Spinal cord (tissue), 10 donors: ENCODE results near the gene SOCS7. TPM values are rescaled to one million over a fixed set of nuclear protein-coding genes. Genes with fewer than 3 reads are reported as not detected.
A peak's percentile ranks its signal among the peaks of the same experiment; 100 is the strongest.

ENCODE experiments used
- DNase-seq, 6 donors: peaks; one replicate each; pipeline versions ENCODE4 v3.0.0 to v3.0.0-alpha.2; 2013 to 2015; ENCODE audit warnings: low spot score in 6 of 6, low read depth in 4 of 6
- H3K27ac ChIP-seq: one replicate; pipeline ENCODE4 v1.5.1; 2013; ENCODE audit warnings: low read depth, low read length, control low read depth
- H3K27me3 ChIP-seq: one replicate; pipeline ENCODE4 v1.6.1; 2013; ENCODE audit warnings: low read length; ENCODE audit not compliant: control insufficient read depth, insufficient read depth
- H3K36me3 ChIP-seq: one replicate; pipeline ENCODE4 v1.6.1; 2013; ENCODE audit warnings: low read length; ENCODE audit not compliant: control insufficient read depth, insufficient read depth
- H3K4me1 ChIP-seq: one replicate; pipeline ENCODE4 v1.6.1; 2013; ENCODE audit warnings: low read length; ENCODE audit not compliant: control insufficient read depth, insufficient read depth
- H3K4me3 ChIP-seq: one replicate; pipeline ENCODE4 v1.5.1; 2013; ENCODE audit warnings: low read depth, low read length, control low read depth
- H3K9me3 ChIP-seq: one replicate; pipeline ENCODE4 v1.6.1; 2013; ENCODE audit warnings: low read length; ENCODE audit not compliant: control insufficient read depth, insufficient read depth
- WGBS: methylation state at CpG from one replicate; pipeline ENCODE4 v1.1.5; 2013; ENCODE audit warnings: missing lambda C conversion rate; ENCODE audit not compliant: insufficient coverage; 5-methylcytosine and 5-hydroxymethylcytosine counted together
- polyA plus RNA-seq, 2 donors: library from polyadenylated mRNA; unstranded; fragments of 120-200 nt; gene quantifications; one replicate each; pipeline ENCODE4 v1.2.1, GENCODE V29; 2013; ENCODE audit not compliant: insufficient read length in 2 of 2
- total RNA-seq, 2 donors: library from RNA; depleted of rRNA in 1 of 2; stranded (reverse); fragments of 120-200 nt in 1 of 2; fragments of >200 nt in 1 of 2; gene quantifications; one replicate each; pipeline versions ENCODE4 v1.2.3 to v1.2.4, GENCODE V29; 2013 to 2014
- donor health status: healthy.

SOCS7 gene
- total and polyA plus RNA-seq, 4 donors, result 22.2 to 33.4 (median 28.7) TPM

GRCh38 chr17:38358586-38359513, 7.2 kb downstream of the SOCS7 start:
- H3K36me3 ChIP-seq, result peaks cover 9% of the 10 kb centered on the region
- WGBS, result 46% methylated on average over 6 of the region's 9 CpGs
- no peaks in the 10 kb centered on the region for H3K9me3 ChIP-seq
- peaks cover 21% of the 10 kb centered on the region for H3K4me1 ChIP-seq
- H3K4me3 ChIP-seq, result no peak overlapping the region
- no peak overlapping the region for H3K27ac ChIP-seq
- no peaks in the 10 kb centered on the region for H3K27me3 ChIP-seq
- DNase-seq, result peak in 2 of 6 donors; percentile 44 to 78

GRCh38 chr17:38361694-38362465, 10.2 kb downstream of the SOCS7 start:
- no peak for DNase-seq
- H3K27ac ChIP-seq, result no peak overlapping the region
- H3K4me3 ChIP-seq, result no peak overlapping the region
- 69% methylated on average over 2 of the region's 5 CpGs for WGBS
- H3K36me3 ChIP-seq, result peaks cover 30% of the 10 kb centered on the region
- no peaks in the 10 kb centered on the region for H3K9me3 ChIP-seq
- peaks cover 10% of the 10 kb centered on the region for H3K4me1 ChIP-seq
- no peaks in the 10 kb centered on the region for H3K27me3 ChIP-seq

- DNase-seq, result no peak
- Histone ChIP-seq H3K9me3 (no peaks in the 10 kb centered on the region), H3K27me3 (no peaks in the 10 kb centered on the region), H3K27ac (no peak overlapping the region), H3K4me1 (peaks cover 4% of the 10 kb centered on the region), H3K36me3 (peaks cover 41% of the 10 kb centered on the region), H3K4me3 (no peak overlapping the region)
- 97% methylated on average over 4 of the region's 5 CpGs for whole genome bisulfite sequencing
Measured at GRCh38 chr17:38363016-38363415, 11.4 kb downstream of the SOCS7 start.

- no peaks in the 10 kb centered on the region for H3K4me1 ChIP-seq
- no peak for DNase-seq
- H3K4me3 ChIP-seq, result no peak overlapping the region
- H3K27me3 ChIP-seq, result no peaks in the 10 kb centered on the region
- H3K27ac ChIP-seq, result no peak overlapping the region
- WGBS, result no CpG with 5 or more reads among the region's 8 CpGs
- H3K36me3 ChIP-seq, result peaks cover 52% of the 10 kb centered on the region
- H3K9me3 ChIP-seq, result no peaks in the 10 kb centered on the region
Measured at GRCh38 chr17:38364741-38365140, 13.1 kb downstream of the SOCS7 start.

- Histone ChIP-seq H3K27me3 (no peaks in the 10 kb centered on the region), H3K9me3 (no peaks in the 10 kb centered on the region), H3K36me3 (peaks cover 73% of the 10 kb centered on the region), H3K4me3 (no peak overlapping the region), H3K27ac (no peak overlapping the region), H3K4me1 (no peaks in the 10 kb centered on the region)
- DNase-seq, result no peak
- WGBS, result no CpG with 5 or more reads among the region's 8 CpGs
Measured at GRCh38 chr17:38369124-38369886, 17.7 kb downstream of the SOCS7 start.

- no peaks in the 10 kb centered on the region for H3K4me1 ChIP-seq
- H3K9me3 ChIP-seq, result no peaks in the 10 kb centered on the region
- WGBS, result 100% methylated on average over 1 of the region's 1 CpG
- H3K36me3 ChIP-seq, result peaks cover 43% of the 10 kb centered on the region
- H3K27ac ChIP-seq, result no peak overlapping the region
- H3K4me3 ChIP-seq, result no peak overlapping the region
- DNase-seq, result no peak
- no peaks in the 10 kb centered on the region for H3K27me3 ChIP-seq
Measured at GRCh38 chr17:38379448-38379847, 27.8 kb downstream of the SOCS7 start.

GRCh38 chr17:38395090-38395489, 43.4 kb downstream of the SOCS7 start:
- Histone ChIP-seq H3K9me3 (no peaks in the 10 kb centered on the region), H3K36me3 (peaks cover 45% of the 10 kb centered on the region), H3K4me1 (no peaks in the 10 kb centered on the region), H3K4me3 (no peak overlapping the region), H3K27me3 (no peaks in the 10 kb centered on the region), H3K27ac (no peak overlapping the region)
- WGBS, result no CpG with 5 or more reads among the region's 4 CpGs
- no peak for DNase-seq

- no peak for DNase-seq
- no peaks in the 10 kb centered on the region for H3K27me3 ChIP-seq
- WGBS, result 87% methylated on average over 2 of the region's 2 CpGs
- no peaks in the 10 kb centered on the region for H3K9me3 ChIP-seq
- no peak overlapping the region for H3K27ac ChIP-seq
- peaks cover 54% of the 10 kb centered on the region for H3K36me3 ChIP-seq
- H3K4me1 ChIP-seq, result no peaks in the 10 kb centered on the region
- H3K4me3 ChIP-seq, result no peak overlapping the region
Measured at GRCh38 chr17:38397227-38397626, 45.6 kb downstream of the SOCS7 start.

GRCh38 chr17:38400286-38400685, 48.6 kb downstream of the SOCS7 start:
- Histone ChIP-seq H3K9me3 (no peaks in the 10 kb centered on the region), H3K27ac (no peak overlapping the region), H3K4me1 (peaks cover 2% of the 10 kb centered on the region), H3K27me3 (no peaks in the 10 kb centered on the region), H3K4me3 (no peak overlapping the region), H3K36me3 (peaks cover 68% of the 10 kb centered on the region)
- DNase-seq, result no peak
- WGBS, result 100% methylated on average over 2 of the region's 6 CpGs
